Hepatocyte (in vitro differentiated cells): ENCODE results near the gene PCDHA2.

Source experiments
- CTCF ChIP-seq: fragments of 200-600 bp; sonication (generic); IDR thresholded peaks from 2 replicates; pipeline ENCODE4 v1.5.1; 2016; ENCODE audit warnings: antibody characterized with exemption, mild to moderate bottlenecking; ENCODE audit not compliant: poor library complexity
- EZH2 ChIP-seq: fragments of 200-600 bp; sonication (generic); IDR thresholded peaks from 2 replicates; pipeline ENCODE4 v1.6.1; 2016; ENCODE audit warnings: antibody characterized with exemption, mild to moderate bottlenecking, borderline replicate concordance

GRCh38 chr5:140842798-140843733, 48.4 kb downstream of the PCDHA2 start:
- TF ChIP-seq CTCF (no peak), EZH2 (no peak)
